Hepatocyte (in vitro differentiated cells): ENCODE data around the gene PCGF5.

Experiments
- CTCF ChIP-seq: fragments of 200-600 bp; sonication (generic); IDR thresholded peaks from 2 replicates; pipeline ENCODE4 v1.5.1; 2016; ENCODE audit warnings: antibody characterized with exemption, mild to moderate bottlenecking; ENCODE audit not compliant: poor library complexity
- EZH2 ChIP-seq: fragments of 200-600 bp; sonication (generic); IDR thresholded peaks from 2 replicates; pipeline ENCODE4 v1.6.1; 2016; ENCODE audit warnings: antibody characterized with exemption, mild to moderate bottlenecking, borderline replicate concordance
- EZH2phosphoT487 ChIP-seq: fragments of 200-600 bp; sonication (generic); IDR thresholded peaks from one replicate; pipeline ENCODE4 v1.6.1; 2018; ENCODE audit warnings: antibody characterized with exemption, mild to moderate bottlenecking, low read depth, moderate library complexity; ENCODE audit not compliant: unreplicated experiment, severe bottlenecking

GRCh38 chr10:91249700-91250099 is 29.2 kb downstream of the PCGF5 start:
- TF ChIP-seq CTCF (no peak), EZH2phosphoT487 (no peak), EZH2 (no peak)
